Measurements from ENCODE around the gene G0S2.
"Not testable (repeated sequence)": the region's sequence is repeated elsewhere in the genome, so short reads cannot be mapped to it uniquely, and the experiment has no call there.

G0S2 gene

DNA sequence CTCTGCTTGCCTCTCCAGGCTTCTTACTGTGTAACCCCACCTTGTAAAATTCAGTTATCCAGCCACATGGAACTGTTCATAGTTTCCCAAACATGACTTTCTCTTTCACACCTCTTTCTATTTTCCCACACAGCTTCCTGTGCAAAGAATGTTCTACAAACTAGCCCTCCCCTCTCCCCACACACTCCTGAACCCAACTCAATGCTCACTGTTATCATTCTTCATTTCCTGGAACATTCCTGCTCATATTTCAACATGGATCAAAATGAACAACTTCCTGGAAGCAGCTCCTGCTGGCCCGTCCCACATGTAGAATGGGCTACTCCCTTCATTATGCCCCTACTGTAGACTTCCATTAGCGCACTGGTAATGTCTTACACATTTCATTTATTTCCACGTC is 21.9 kb downstream of the G0S2 start:
- Histone ChIP-seq H3K4me3 (ENCODE audit: low read length in 2 of 2) (no peak overlapping the region), H3K27ac (ENCODE audit: low read depth in 2 of 2, low read length in 2 of 2) (no peak overlapping the region), H3K27me3 (ENCODE audit: control insufficient read depth in 2 of 2, insufficient read depth in 2 of 2, low read length in 2 of 2) (no peaks in the 10 kb centered on the region)

DNA sequence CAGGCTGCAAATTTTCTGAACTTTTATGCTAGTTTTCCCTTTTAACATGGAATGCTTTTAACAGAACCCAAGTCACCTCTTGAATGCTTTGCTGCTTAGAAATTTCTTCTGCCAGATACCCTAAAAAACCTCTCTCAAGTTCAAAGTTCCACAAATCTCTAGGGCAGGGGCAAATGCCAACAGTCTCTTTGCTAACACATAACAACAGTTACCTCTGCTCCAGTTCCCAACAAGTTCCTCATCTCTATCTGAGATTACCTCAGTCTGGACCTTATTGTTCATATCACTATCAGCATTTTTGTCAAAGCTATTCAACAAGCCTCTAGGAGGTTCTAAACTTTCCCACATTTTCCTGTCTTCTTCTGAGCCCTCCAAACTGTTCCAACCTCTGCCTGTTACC is 25.5 kb downstream of the G0S2 start:
- H3K27me3 ChIP-seq (ENCODE audit: control insufficient read depth in 2 of 2, insufficient read depth in 2 of 2, low read length in 2 of 2); H3K9ac ChIP-seq (ENCODE audit: low read depth in 1 of 2, low read length in 2 of 2); H3K9me3 ChIP-seq (ENCODE audit: control insufficient read depth in 2 of 2, low read length in 2 of 2); H3K36me3 ChIP-seq (ENCODE audit: control insufficient read depth in 2 of 2, insufficient read depth in 2 of 2, low read length in 2 of 2); H3K4me3 ChIP-seq (ENCODE audit: low read length in 2 of 2); H3K4me1 ChIP-seq (ENCODE audit: control insufficient read depth in 2 of 2, insufficient read depth in 2 of 2, low read length in 2 of 2); H3K27ac ChIP-seq (ENCODE audit: low read depth in 2 of 2, low read length in 2 of 2): not testable (repeated sequence)

More for the DNA sequence above, 21.9 kb downstream of the G0S2 start:
- Histone ChIP-seq H3K9ac (ENCODE audit: low read depth in 1 of 2, low read length in 2 of 2) (no peak overlapping the region), H3K9me3 (ENCODE audit: control insufficient read depth in 2 of 2, low read length in 2 of 2) (no peaks in the 10 kb centered on the region), H3K4me1 (ENCODE audit: control insufficient read depth in 2 of 2, insufficient read depth in 2 of 2, low read length in 2 of 2) (no peaks in the 10 kb centered on the region), H3K36me3 (ENCODE audit: control insufficient read depth in 2 of 2, insufficient read depth in 2 of 2, low read length in 2 of 2) (no peaks in the 10 kb centered on the region)

DNA sequence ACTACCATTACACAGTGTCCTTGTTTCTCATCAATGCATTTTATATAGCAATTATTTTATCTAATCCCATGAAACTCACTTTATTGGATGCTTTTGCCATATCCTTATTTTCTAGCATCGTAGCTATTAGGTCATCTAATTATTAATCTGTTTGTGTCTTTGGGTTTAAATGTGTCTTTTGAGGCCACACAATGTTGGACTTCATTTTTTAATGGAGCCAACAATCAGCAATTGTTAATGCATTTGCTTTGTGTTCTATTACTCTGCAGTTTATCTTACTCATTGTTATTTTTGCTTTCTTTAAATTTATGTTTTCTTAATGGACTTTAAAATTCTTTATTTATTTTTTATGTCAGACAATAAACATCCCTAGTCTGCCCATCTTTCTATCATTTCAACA is 27.6 kb downstream of the G0S2 start:
- Histone ChIP-seq H3K36me3 (ENCODE audit: control insufficient read depth in 2 of 2, insufficient read depth in 2 of 2, low read length in 2 of 2) (no peaks in the 10 kb centered on the region), H3K27me3 (ENCODE audit: control insufficient read depth in 2 of 2, insufficient read depth in 2 of 2, low read length in 2 of 2) (no peaks in the 10 kb centered on the region), H3K9ac (ENCODE audit: low read depth in 1 of 2, low read length in 2 of 2) (no peak overlapping the region), H3K4me1 (ENCODE audit: control insufficient read depth in 2 of 2, insufficient read depth in 2 of 2, low read length in 2 of 2) (peaks cover 0 to 3% of the 10 kb centered on the region in 2 donors), H3K27ac (ENCODE audit: low read depth in 2 of 2, low read length in 2 of 2) (no peak overlapping the region), H3K9me3 (ENCODE audit: control insufficient read depth in 2 of 2, low read length in 2 of 2) (no peaks in the 10 kb centered on the region), H3K4me3 (ENCODE audit: low read length in 2 of 2) (no peak overlapping the region)

DNA sequence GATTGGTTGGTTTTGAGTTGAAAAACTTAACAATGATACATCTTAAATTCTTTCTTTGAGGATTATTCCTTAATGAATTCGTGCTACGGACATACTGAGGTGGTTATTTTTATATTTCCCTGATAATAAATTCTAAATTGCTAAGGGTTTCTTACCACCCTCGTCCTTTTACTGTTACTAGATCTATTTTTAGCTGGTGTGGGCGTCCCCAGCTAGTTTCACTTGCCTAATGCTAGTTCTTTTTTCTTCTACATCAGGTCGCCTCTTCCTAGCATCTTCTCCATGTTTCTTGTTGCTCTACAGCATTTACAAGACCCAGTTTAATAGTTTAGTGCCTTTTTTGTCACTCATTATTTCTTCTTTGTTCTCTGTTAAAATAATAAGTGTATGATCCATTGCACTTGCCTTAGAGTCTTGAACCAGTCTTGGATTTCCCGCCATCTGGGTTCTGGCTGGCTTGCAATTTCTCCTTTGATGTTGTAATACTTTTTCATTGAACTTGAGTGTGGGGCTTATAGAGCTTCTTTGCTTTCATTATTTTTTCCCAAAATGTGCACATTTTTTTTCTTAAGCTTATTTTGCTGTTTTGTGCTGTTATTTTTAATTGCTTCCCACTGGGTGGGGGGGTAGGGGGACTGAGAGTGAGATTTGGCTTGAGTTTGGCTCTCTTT is 28.8 kb downstream of the G0S2 start:
- Histone ChIP-seq H3K9ac (ENCODE audit: low read depth in 1 of 2, low read length in 2 of 2) (no peak overlapping the region), H3K9me3 (ENCODE audit: control insufficient read depth in 2 of 2, low read length in 2 of 2) (no peaks in the 10 kb centered on the region), H3K4me1 (ENCODE audit: control insufficient read depth in 2 of 2, insufficient read depth in 2 of 2, low read length in 2 of 2) (peaks cover 0 to 3% of the 10 kb centered on the region in 2 donors), H3K27ac (ENCODE audit: low read depth in 2 of 2, low read length in 2 of 2) (no peak overlapping the region), H3K27me3 (ENCODE audit: control insufficient read depth in 2 of 2, insufficient read depth in 2 of 2, low read length in 2 of 2) (no peaks in the 10 kb centered on the region), H3K36me3 (ENCODE audit: control insufficient read depth in 2 of 2, insufficient read depth in 2 of 2, low read length in 2 of 2) (no peaks in the 10 kb centered on the region), H3K4me3 (ENCODE audit: low read length in 2 of 2) (no peak overlapping the region)

DNA sequence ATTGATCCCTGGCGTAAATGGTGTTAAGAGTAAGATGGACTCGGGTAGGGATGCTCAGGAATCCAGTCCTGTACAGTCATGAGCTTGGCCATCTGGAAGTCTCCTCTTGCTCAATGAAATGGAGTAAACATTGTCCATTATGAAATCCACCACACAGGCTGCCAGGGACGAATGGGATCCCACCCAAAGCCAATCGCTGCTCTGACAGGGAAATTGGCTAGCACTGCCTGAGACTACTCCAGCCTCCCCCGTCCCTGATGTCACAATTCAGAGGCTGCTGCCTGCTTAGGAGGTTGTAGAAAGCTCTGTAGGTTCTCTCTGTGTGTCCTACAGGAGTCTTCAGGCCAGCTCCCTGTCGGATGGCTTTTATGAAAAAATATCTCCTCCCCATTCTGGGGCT is 29.4 kb downstream of the G0S2 start, which contains the start of gene HSD11B1:
HSD11B1 (plus strand) TSS at position 263 of the 400 bp plus-strand sequence; CDS start at position 360, 97 bp downstream.
- H3K4me3 ChIP-seq (ENCODE audit: low read length in 2 of 2): no peak within 1 kb of the TSS
- no peak within 1 kb of the TSS for H3K9ac ChIP-seq (ENCODE audit: low read depth in 1 of 2, low read length in 2 of 2)
- peaks cover 0 to 3% of the 10 kb centered on the region in 2 donors for H3K4me1 ChIP-seq (ENCODE audit: control insufficient read depth in 2 of 2, insufficient read depth in 2 of 2, low read length in 2 of 2)
- H3K27ac ChIP-seq (ENCODE audit: low read depth in 2 of 2, low read length in 2 of 2): peak within 1 kb of the TSS in 1 of 2 donors; percentile 20
- no peaks in the 10 kb centered on the region for H3K36me3 ChIP-seq (ENCODE audit: control insufficient read depth in 2 of 2, insufficient read depth in 2 of 2, low read length in 2 of 2)
- no peaks in the 10 kb centered on the region for H3K9me3 ChIP-seq (ENCODE audit: control insufficient read depth in 2 of 2, low read length in 2 of 2)
- no peaks in the 10 kb centered on the region for H3K27me3 ChIP-seq (ENCODE audit: control insufficient read depth in 2 of 2, insufficient read depth in 2 of 2, low read length in 2 of 2)

DNA sequence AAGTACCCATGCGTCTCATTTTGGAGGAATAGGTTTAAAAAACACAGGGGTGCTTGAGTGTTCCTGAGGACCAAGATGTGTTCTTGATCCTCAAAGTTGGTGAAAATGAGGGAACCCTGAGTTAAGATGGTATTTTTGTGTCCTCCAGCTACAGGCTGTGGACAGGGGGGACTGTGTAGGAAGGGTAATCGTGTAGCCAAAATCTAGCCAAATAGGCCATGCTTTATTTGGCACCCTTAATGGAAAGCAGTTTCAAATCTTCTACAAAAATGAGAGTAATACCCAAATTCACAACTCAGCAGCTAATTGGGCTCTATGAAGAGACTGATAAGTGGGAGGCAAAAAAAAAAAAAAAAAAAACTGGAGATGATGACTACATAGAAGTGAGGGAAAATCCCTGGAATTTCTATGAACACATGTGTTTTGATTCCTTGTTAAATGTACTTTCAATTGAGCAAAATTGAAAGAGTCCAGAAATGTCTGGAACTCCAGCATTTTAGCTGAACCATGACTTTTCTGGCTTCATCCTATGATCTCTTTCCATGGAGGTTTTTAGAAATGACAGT is 29.9 kb downstream of the G0S2 start:
- Histone ChIP-seq H3K4me3 (ENCODE audit: low read length in 2 of 2) (no peak overlapping the region), H3K9me3 (ENCODE audit: control insufficient read depth in 2 of 2, low read length in 2 of 2) (no peaks in the 10 kb centered on the region), H3K27ac (ENCODE audit: low read depth in 2 of 2, low read length in 2 of 2) (peak overlapping the region in 1 of 2 donors; percentile 20), H3K27me3 (ENCODE audit: control insufficient read depth in 2 of 2, insufficient read depth in 2 of 2, low read length in 2 of 2) (no peaks in the 10 kb centered on the region), H3K36me3 (ENCODE audit: control insufficient read depth in 2 of 2, insufficient read depth in 2 of 2, low read length in 2 of 2) (no peaks in the 10 kb centered on the region), H3K4me1 (ENCODE audit: control insufficient read depth in 2 of 2, insufficient read depth in 2 of 2, low read length in 2 of 2) (peaks cover 0 to 3% of the 10 kb centered on the region in 2 donors), H3K9ac (ENCODE audit: low read depth in 1 of 2, low read length in 2 of 2) (no peak overlapping the region)

DNA sequence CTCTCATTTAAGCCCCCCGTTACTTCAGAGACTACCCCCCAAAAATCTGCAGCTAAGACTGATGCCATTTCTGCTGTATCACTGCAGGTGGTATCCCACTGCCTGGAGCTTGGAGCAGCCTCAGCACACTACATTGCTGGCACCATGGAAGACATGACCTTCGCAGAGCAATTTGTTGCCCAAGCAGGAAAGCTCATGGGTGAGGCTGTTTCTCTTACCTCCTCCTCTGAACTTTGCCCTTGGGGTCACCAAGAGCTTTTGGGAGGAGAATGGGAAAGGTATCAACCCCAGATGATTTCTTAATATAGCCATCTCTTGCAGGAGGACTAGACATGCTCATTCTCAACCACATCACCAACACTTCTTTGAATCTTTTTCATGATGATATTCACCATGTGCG is 31.4 kb downstream of the G0S2 start:
- no peak overlapping the region for H3K9ac ChIP-seq (ENCODE audit: low read depth in 1 of 2, low read length in 2 of 2)
- no peaks in the 10 kb centered on the region for H3K27me3 ChIP-seq (ENCODE audit: control insufficient read depth in 2 of 2, insufficient read depth in 2 of 2, low read length in 2 of 2)
- no peak overlapping the region for H3K4me3 ChIP-seq (ENCODE audit: low read length in 2 of 2)
- H3K4me1 ChIP-seq (ENCODE audit: control insufficient read depth in 2 of 2, insufficient read depth in 2 of 2, low read length in 2 of 2): peaks cover 0 to 3% of the 10 kb centered on the region in 2 donors
- no peaks in the 10 kb centered on the region for H3K36me3 ChIP-seq (ENCODE audit: control insufficient read depth in 2 of 2, insufficient read depth in 2 of 2, low read length in 2 of 2)
- H3K27ac ChIP-seq (ENCODE audit: low read depth in 2 of 2, low read length in 2 of 2): no peak overlapping the region
- no peaks in the 10 kb centered on the region for H3K9me3 ChIP-seq (ENCODE audit: control insufficient read depth in 2 of 2, low read length in 2 of 2)

DNA sequence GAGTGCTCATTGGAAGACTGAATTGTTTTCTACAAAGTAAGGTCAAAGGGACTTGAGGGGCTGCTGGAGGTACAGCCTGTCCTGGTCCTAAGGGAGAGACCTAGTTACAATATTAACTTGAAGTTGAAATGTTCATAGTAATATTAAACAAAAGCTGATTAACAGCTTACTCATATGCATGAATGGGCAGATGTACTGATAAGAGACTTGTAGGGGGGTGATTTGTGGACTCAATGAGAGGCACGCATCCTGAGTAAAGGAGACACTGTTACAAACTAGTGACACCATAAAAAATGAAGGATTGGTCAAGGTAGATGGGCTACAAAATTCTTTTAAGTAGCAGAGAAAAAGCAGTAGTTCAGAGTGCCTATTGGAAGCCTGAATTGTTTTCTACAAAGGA is 32.1 kb downstream of the G0S2 start:
- Histone ChIP-seq H3K27ac (ENCODE audit: low read depth in 2 of 2, low read length in 2 of 2) (no peak overlapping the region), H3K9me3 (ENCODE audit: control insufficient read depth in 2 of 2, low read length in 2 of 2) (no peaks in the 10 kb centered on the region), H3K4me1 (ENCODE audit: control insufficient read depth in 2 of 2, insufficient read depth in 2 of 2, low read length in 2 of 2) (peaks cover 0 to 3% of the 10 kb centered on the region in 2 donors), H3K36me3 (ENCODE audit: control insufficient read depth in 2 of 2, insufficient read depth in 2 of 2, low read length in 2 of 2) (no peaks in the 10 kb centered on the region), H3K9ac (ENCODE audit: low read depth in 1 of 2, low read length in 2 of 2) (no peak overlapping the region), H3K4me3 (ENCODE audit: low read length in 2 of 2) (no peak overlapping the region), H3K27me3 (ENCODE audit: control insufficient read depth in 2 of 2, insufficient read depth in 2 of 2, low read length in 2 of 2) (no peaks in the 10 kb centered on the region)

DNA sequence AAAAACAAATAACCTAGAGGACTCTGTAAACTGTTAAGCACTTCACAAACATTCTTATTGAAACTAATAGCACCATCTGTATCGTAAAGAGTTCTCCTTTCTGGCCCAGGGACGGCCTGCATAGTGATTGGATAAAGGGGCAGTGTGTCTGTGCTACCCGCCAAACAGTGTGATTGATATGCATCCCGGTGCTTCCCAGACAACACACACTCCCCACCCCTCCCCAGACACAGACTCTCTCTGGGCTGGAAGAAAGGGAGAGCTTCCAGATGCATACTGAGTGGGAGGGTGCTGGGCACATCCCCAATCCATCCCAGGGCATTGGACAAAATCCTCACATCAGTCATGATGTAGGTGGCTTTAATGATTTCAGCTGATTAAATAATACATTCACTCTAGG is 33.1 kb downstream of the G0S2 start:
- no peaks in the 10 kb centered on the region for H3K27me3 ChIP-seq (ENCODE audit: control insufficient read depth in 2 of 2, insufficient read depth in 2 of 2, low read length in 2 of 2)
- H3K9ac ChIP-seq (ENCODE audit: low read depth in 1 of 2, low read length in 2 of 2): no peak overlapping the region
- H3K4me1 ChIP-seq (ENCODE audit: control insufficient read depth in 2 of 2, insufficient read depth in 2 of 2, low read length in 2 of 2): peaks cover 0 to 3% of the 10 kb centered on the region in 2 donors
- no peaks in the 10 kb centered on the region for H3K36me3 ChIP-seq (ENCODE audit: control insufficient read depth in 2 of 2, insufficient read depth in 2 of 2, low read length in 2 of 2)
- H3K27ac ChIP-seq (ENCODE audit: low read depth in 2 of 2, low read length in 2 of 2): no peak overlapping the region
- no peak overlapping the region for H3K4me3 ChIP-seq (ENCODE audit: low read length in 2 of 2)
- no peaks in the 10 kb centered on the region for H3K9me3 ChIP-seq (ENCODE audit: control insufficient read depth in 2 of 2, low read length in 2 of 2)

DNA sequence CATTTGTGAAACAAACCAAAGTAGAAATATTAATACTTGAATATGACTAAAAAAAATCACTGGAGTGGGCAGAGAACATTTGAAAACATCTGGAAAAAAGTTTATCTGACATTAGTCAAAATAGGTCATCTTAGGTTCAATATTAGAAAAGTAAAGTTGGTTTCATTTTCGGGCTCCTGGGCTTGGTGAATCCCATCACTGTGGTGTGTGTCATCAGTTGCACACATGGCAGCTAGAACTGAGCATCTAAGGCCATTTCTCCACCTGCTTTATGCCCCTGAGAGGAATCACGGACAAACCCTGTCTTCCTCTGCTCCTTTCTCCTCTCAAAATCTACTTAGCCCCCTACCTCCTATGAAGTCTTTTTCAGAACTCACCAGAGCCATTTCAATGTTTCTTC is 34.9 kb downstream of the G0S2 start:
- H3K27me3 ChIP-seq (ENCODE audit: control insufficient read depth in 2 of 2, insufficient read depth in 2 of 2, low read length in 2 of 2): no peaks in the 10 kb centered on the region
- H3K9me3 ChIP-seq (ENCODE audit: control insufficient read depth in 2 of 2, low read length in 2 of 2): no peaks in the 10 kb centered on the region
- H3K4me3 ChIP-seq (ENCODE audit: low read length in 2 of 2): no peak overlapping the region
- H3K27ac ChIP-seq (ENCODE audit: low read depth in 2 of 2, low read length in 2 of 2): no peak overlapping the region
- H3K36me3 ChIP-seq (ENCODE audit: control insufficient read depth in 2 of 2, insufficient read depth in 2 of 2, low read length in 2 of 2): no peaks in the 10 kb centered on the region
- no peak overlapping the region for H3K9ac ChIP-seq (ENCODE audit: low read depth in 1 of 2, low read length in 2 of 2)
- no peaks in the 10 kb centered on the region for H3K4me1 ChIP-seq (ENCODE audit: control insufficient read depth in 2 of 2, insufficient read depth in 2 of 2, low read length in 2 of 2)
